22Rv1 (cell line): Measurements from ENCODE around the gene GMDS.

Experiments used
- CTCF ChIP-seq: fragments of 450-650 bp; IDR thresholded peaks from 2 replicates; pipeline ENCODE4 v1.5.1; 2017; ENCODE audit warnings: mild to moderate bottlenecking
- ZFX ChIP-seq: fragments of 450-650 bp; IDR thresholded peaks from 2 replicates; pipeline ENCODE4 v1.6.1; 2017; ENCODE audit warnings: antibody characterized with exemption, borderline replicate concordance

DNA sequence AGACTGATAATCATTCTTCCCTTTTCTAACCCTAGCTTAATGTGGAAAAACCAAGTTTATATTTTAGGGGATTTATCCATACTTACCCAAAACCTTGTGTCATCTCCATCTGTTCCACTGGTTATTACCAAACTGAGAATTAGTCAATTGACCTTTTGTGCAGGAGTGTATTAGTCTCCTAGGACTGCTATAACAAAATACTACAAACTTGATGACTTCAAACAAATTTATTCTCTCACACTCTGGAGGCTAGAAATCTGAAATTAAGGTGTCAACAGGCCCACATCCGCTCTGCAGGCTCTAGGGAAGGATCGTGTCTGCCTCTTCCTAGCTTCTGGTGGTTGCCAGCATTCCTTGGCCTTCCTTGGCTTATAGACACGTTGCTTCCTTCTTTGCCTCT lies 12.7 kb upstream of the GMDS start:
- TF ChIP-seq CTCF = no peak
- no peak for TF ChIP-seq ZFX
